GM06990 (cell line): ENCODE results near the gene ZBP1.

Experiments used
- DNase-seq: peaks from one replicate; pipeline ENCODE4 v3.0.0-alpha.2; 2011; ENCODE audit not compliant: insufficient read length; ENCODE audit errors: extremely low read depth
- H3K27me3 ChIP-seq: replicated peaks from 2 replicates; pipeline ENCODE4 v1.6.0; 2011; ENCODE audit warnings: low read length; ENCODE audit not compliant: control insufficient read depth, insufficient read depth
- H3K36me3 ChIP-seq: 2 replicates; pipeline ENCODE4 v1.5.1; 2011; ENCODE audit warnings: low read length; ENCODE audit not compliant: control insufficient read depth, insufficient read depth
- H3K4me3 ChIP-seq: replicated peaks from 2 replicates; pipeline ENCODE4 v1.5.1; 2011; ENCODE audit warnings: low read depth, mild to moderate bottlenecking, control low read depth, low read length
- CTCF ChIP-seq: IDR thresholded peaks from 2 replicates; pipeline ENCODE4 v1.5.1; 2011; ENCODE audit warnings: low read length, control low read depth, mild to moderate bottlenecking, inconsistent platforms; ENCODE audit not compliant: insufficient read depth, poor library complexity, severe bottlenecking

Gene ZBP1

GRCh38 chr20:57557926-57558613 lies 62.2 kb downstream of the ZBP1 start:
- H3K36me3 ChIP-seq, result no peaks in the 10 kb centered on the region
- peaks cover 5% of the 10 kb centered on the region for H3K27me3 ChIP-seq
- no peak for TF ChIP-seq CTCF
- no peak for DNase-seq
- no peak overlapping the region for H3K4me3 ChIP-seq

GRCh38 chr20:57556980-57557274 lies 63.3 kb downstream of the ZBP1 start:
- no peak for DNase-seq
- H3K27me3 ChIP-seq, result peaks cover 5% of the 10 kb centered on the region
- TF ChIP-seq CTCF, result no peak
- H3K4me3 ChIP-seq, result no peak overlapping the region
- no peaks in the 10 kb centered on the region for H3K36me3 ChIP-seq

GRCh38 chr20:57555457-57556184 lies 64.6 kb downstream of the ZBP1 start:
- no peak overlapping the region for H3K4me3 ChIP-seq
- no peak for TF ChIP-seq CTCF
- H3K36me3 ChIP-seq, result no peaks in the 10 kb centered on the region
- no peak for DNase-seq
- H3K27me3 ChIP-seq, result peaks cover 3% of the 10 kb centered on the region
